ENCODE measurements around the gene GCK.

The GCK gene

DNA sequence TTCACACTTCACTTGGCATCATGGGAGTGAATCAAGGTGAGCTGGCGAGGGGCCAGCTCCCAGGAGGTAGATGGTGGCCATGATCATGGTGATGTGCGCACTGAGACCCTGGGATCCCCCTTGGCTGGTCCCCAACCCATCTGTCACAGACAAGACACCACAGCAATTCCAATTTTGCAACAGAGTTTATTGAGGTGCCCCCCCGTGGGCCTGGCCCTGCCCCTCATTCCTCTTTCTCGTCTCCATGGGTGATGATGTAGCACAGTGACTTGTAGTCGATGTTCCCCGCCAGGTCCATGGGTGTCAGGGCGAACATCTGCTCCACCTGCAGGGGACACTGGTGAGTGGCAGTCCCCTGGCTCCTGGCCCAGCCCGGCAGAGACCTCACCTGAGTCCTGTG, 50.5 kb downstream of the GCK start:
- no peaks in the 10 kb centered on the region for H3K9me3 ChIP-seq (ENCODE audit: insufficient read depth, low read length)
- no peaks in the 10 kb centered on the region for H4K20me1 ChIP-seq (ENCODE audit: low read depth, low read length)
- no peak overlapping the region for H2AFZ ChIP-seq (ENCODE audit: low read depth, low read length, severe bottlenecking)
- no peak overlapping the region for H3K9ac ChIP-seq (ENCODE audit: low read length)
- H3K4me3 ChIP-seq (ENCODE audit: insufficient read depth, low read length, poor library complexity, severe bottlenecking), result no peak overlapping the region
- H3K4me2 ChIP-seq (ENCODE audit: low read depth, low read length, poor library complexity, severe bottlenecking), result no peak overlapping the region
- no peaks in the 10 kb centered on the region for H3K36me3 ChIP-seq (ENCODE audit: low read length)
- H3K27me3 ChIP-seq (ENCODE audit: low read length), result no peaks in the 10 kb centered on the region
- TF ChIP-seq, protein P1, sequence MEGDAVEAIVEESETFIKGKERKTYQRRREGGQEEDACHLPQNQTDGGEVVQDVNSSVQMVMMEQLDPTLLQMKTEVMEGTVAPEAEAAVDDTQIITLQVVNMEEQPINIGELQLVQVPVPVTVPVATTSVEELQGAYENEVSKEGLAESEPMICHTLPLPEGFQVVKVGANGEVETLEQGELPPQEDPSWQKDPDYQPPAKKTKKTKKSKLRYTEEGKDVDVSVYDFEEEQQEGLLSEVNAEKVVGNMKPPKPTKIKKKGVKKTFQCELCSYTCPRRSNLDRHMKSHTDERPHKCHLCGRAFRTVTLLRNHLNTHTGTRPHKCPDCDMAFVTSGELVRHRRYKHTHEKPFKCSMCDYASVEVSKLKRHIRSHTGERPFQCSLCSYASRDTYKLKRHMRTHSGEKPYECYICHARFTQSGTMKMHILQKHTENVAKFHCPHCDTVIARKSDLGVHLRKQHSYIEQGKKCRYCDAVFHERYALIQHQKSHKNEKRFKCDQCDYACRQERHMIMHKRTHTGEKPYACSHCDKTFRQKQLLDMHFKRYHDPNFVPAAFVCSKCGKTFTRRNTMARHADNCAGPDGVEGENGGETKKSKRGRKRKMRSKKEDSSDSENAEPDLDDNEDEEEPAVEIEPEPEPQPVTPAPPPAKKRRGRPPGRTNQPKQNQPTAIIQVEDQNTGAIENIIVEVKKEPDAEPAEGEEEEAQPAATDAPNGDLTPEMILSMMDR (IDR thresholded peaks at IDR 0.05; ENCODE audit: insufficient read depth, low read length, poor library complexity, severe bottlenecking), result no peak
- no peak for TF ChIP-seq EZH2phosphoT487 (conservative IDR thresholded peaks at IDR 0.05; ENCODE audit: low read length)
- no peak overlapping the region for H3K27ac ChIP-seq (ENCODE audit: low read depth, low read length)
- no peaks in the 10 kb centered on the region for H3K79me2 ChIP-seq (ENCODE audit: insufficient read depth, low read length)
- H3K9me2 ChIP-seq (replicated peaks; ENCODE audit: insufficient read depth, low read length), result no peaks in the 10 kb centered on the region
- no peaks in the 10 kb centered on the region for H3F3A ChIP-seq (ENCODE audit: insufficient read depth)

DNA sequence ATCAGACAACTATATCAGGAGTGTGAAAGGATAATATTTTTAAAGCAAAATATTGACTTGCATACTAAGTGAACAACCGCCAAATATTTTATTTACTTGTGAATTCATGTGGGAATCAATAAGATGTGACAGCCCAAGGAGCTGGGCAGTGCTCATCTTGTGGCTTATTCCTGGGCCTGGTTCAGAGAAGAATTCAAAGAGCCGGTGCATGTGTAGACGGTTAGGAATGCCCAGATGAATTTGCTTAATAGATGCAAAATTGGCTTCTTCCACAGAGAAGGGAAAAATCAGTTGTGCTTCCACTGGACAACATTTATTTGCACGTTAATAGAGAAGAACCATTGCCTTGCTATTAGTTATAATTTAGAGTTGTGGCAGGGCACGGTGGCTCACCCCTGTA, 52.5 kb downstream of the GCK start:
- no peak overlapping the region for H3K4me3 ChIP-seq (ENCODE audit: insufficient read depth, low read length, poor library complexity, severe bottlenecking)
- no peak overlapping the region for H3K4me2 ChIP-seq (ENCODE audit: low read depth, low read length, poor library complexity, severe bottlenecking)
- no peak overlapping the region for H3K27ac ChIP-seq (ENCODE audit: low read depth, low read length)
- no peaks in the 10 kb centered on the region for H3K9me2 ChIP-seq (replicated peaks; ENCODE audit: insufficient read depth, low read length)
- no peaks in the 10 kb centered on the region for H3K36me3 ChIP-seq (ENCODE audit: low read length)
- H3K27me3 ChIP-seq (ENCODE audit: low read length), result no peaks in the 10 kb centered on the region
- H2AFZ ChIP-seq (ENCODE audit: low read depth, low read length, severe bottlenecking), result no peak overlapping the region
- no peak overlapping the region for H3K9ac ChIP-seq (ENCODE audit: low read length)
- TF ChIP-seq, protein P1 (IDR thresholded peaks at IDR 0.05; ENCODE audit: insufficient read depth, low read length, poor library complexity, severe bottlenecking), result no peak
- no peak for TF ChIP-seq EZH2phosphoT487 (conservative IDR thresholded peaks at IDR 0.05; ENCODE audit: low read length)
- H3K79me2 ChIP-seq (ENCODE audit: insufficient read depth, low read length), result no peaks in the 10 kb centered on the region
- H3K9me3 ChIP-seq (ENCODE audit: insufficient read depth, low read length), result no peaks in the 10 kb centered on the region
- H3F3A ChIP-seq (ENCODE audit: insufficient read depth), result no peaks in the 10 kb centered on the region
- H4K20me1 ChIP-seq (ENCODE audit: low read depth, low read length), result no peaks in the 10 kb centered on the region

DNA sequence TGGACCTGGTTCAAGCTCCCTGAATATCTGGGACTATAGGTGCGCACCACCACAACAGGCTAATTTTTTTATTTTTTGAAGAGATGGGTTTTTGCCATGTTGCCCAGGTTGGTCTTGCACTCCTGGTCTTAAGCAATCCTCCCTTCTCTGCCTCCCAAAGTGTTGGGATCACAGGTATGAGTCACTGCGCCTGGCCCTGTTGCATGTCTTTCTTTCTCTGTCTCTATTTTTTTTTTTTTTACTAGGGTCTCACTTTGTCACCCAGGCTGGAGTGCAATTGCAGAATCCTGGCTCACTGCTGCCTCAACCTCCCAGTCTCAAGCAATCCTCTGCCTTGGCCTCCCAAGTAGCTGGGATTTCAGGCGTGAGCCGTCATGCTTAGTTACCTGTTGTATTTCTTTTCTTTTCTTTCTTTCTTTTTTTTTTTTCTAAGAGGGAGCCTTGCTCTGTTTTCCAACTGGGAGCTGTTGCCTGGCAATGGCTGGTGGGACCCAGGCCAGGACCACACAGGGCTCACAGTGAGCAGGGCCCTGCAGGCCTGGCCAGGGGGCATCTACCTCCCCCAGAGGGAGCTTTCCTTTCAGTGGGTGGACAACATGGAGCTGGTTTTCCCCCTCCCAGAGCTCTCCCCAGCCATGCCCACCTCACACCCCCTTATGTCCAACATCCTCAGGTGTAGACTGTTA, 54.2 kb downstream of the GCK start:
- Histone ChIP-seq H3K27me3 (ENCODE audit: low read length) (no peaks in the 10 kb centered on the region), H3K79me2 (ENCODE audit: insufficient read depth, low read length) (no peaks in the 10 kb centered on the region), H3K4me3 (ENCODE audit: insufficient read depth, low read length, poor library complexity, severe bottlenecking) (no peak overlapping the region), H2AFZ (ENCODE audit: low read depth, low read length, severe bottlenecking) (no peak overlapping the region), H3K9me2 (replicated peaks; ENCODE audit: insufficient read depth, low read length) (no peaks in the 10 kb centered on the region), H4K20me1 (ENCODE audit: low read depth, low read length) (no peaks in the 10 kb centered on the region), H3K36me3 (ENCODE audit: low read length) (no peaks in the 10 kb centered on the region), H3K9me3 (ENCODE audit: insufficient read depth, low read length) (no peaks in the 10 kb centered on the region), H3K27ac (ENCODE audit: low read depth, low read length) (no peak overlapping the region), H3K4me2 (ENCODE audit: low read depth, low read length, poor library complexity, severe bottlenecking) (no peak overlapping the region), H3K9ac (ENCODE audit: low read length) (no peak overlapping the region), H3F3A (ENCODE audit: insufficient read depth) (no peaks in the 10 kb centered on the region)
- TF ChIP-seq EZH2phosphoT487 (conservative IDR thresholded peaks at IDR 0.05; ENCODE audit: low read length), result no peak
- TF ChIP-seq, protein P1 (IDR thresholded peaks at IDR 0.05; ENCODE audit: insufficient read depth, low read length, poor library complexity, severe bottlenecking), result no peak
